Vagina (tissue), 2 donors: ENCODE measurements around the gene PLK2.

Experiments
- POLR2A ChIP-seq, 2 donors: fragments of 450-650 bp; IDR thresholded peaks; one replicate each; pipeline ENCODE4 v1.6.1; 2017; ENCODE audit warnings: antibody characterized with exemption in 2 of 2, mild to moderate bottlenecking in 2 of 2, moderate library complexity in 2 of 2
- POLR2AphosphoS5 ChIP-seq, 2 donors: sonication (generic); formaldehyde crosslinking; IDR thresholded peaks; one replicate each; pipeline ENCODE4 v1.9.0; 2017; ENCODE audit warnings: antibody characterized with exemption in 2 of 2, mild to moderate bottlenecking in 2 of 2, low read depth in 1 of 2; ENCODE audit not compliant: insufficient read depth in 1 of 2
- TF ChIP-seq, protein P1 (sequence below), 3 experiments: fragments of 450-650 bp in 2 of 3; fragments of 200-600 bp in 1 of 3; sonication (generic) in 1 of 3; IDR thresholded peaks; one replicate each; pipeline ENCODE4 v1.5.1; 2017 to 2019; ENCODE audit warnings: antibody characterized with exemption in 3 of 3, mild to moderate bottlenecking in 2 of 3, moderate library complexity in 2 of 3

- TF ChIP-seq, protein P1, sequence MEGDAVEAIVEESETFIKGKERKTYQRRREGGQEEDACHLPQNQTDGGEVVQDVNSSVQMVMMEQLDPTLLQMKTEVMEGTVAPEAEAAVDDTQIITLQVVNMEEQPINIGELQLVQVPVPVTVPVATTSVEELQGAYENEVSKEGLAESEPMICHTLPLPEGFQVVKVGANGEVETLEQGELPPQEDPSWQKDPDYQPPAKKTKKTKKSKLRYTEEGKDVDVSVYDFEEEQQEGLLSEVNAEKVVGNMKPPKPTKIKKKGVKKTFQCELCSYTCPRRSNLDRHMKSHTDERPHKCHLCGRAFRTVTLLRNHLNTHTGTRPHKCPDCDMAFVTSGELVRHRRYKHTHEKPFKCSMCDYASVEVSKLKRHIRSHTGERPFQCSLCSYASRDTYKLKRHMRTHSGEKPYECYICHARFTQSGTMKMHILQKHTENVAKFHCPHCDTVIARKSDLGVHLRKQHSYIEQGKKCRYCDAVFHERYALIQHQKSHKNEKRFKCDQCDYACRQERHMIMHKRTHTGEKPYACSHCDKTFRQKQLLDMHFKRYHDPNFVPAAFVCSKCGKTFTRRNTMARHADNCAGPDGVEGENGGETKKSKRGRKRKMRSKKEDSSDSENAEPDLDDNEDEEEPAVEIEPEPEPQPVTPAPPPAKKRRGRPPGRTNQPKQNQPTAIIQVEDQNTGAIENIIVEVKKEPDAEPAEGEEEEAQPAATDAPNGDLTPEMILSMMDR (IDR thresholded peaks at IDR 0.05), result no peak
- TF ChIP-seq POLR2AphosphoS5 (IDR thresholded peaks at IDR 0.05; ENCODE audit: insufficient read depth in 1 of 2, low read depth in 1 of 2) (no peak), POLR2A (IDR thresholded peaks at IDR 0.05) (no peak)
Observed at GRCh38 chr5:58475404-58475803, 15.5 kb upstream of the PLK2 start.
